Measurements from ENCODE around the gene MFSD6L.
A peak's percentile ranks its signal among the peaks of the same experiment; 100 is the strongest.

The MFSD6L gene

GRCh38 chr17:8754890-8755289 lies 44.3 kb downstream of the MFSD6L start:
- Histone ChIP-seq H3K27me3 (ENCODE audit: insufficient read depth, low read length, poor library complexity) (no peaks in the 10 kb centered on the region), H3K9ac (ENCODE audit: low read depth, low read length) (no peak overlapping the region), H3K4me1 (ENCODE audit: insufficient read depth, low read length) (no peaks in the 10 kb centered on the region), H3K79me2 (ENCODE audit: insufficient read depth, low read length) (no peaks in the 10 kb centered on the region), H3K27ac (ENCODE audit: low read length) (no peak overlapping the region), H4K20me1 (ENCODE audit: insufficient read depth, low read length) (no peaks in the 10 kb centered on the region), H2AFZ (ENCODE audit: low read depth, low read length) (no peak overlapping the region), H3K9me3 (ENCODE audit: insufficient read depth, low read length, severe bottlenecking) (no peaks in the 10 kb centered on the region), H3K36me3 (ENCODE audit: insufficient read depth, low read length) (no peaks in the 10 kb centered on the region), H3K4me3 (ENCODE audit: low read depth in 1 of 2, low read length in 2 of 2) (no peak overlapping the region), H3K4me2 (ENCODE audit: insufficient read depth, low read length) (no peak overlapping the region)
- no peak for TF ChIP-seq EZH2 (IDR thresholded peaks at IDR 0.05; ENCODE audit: borderline replicate concordance, low read depth, low read length, severe bottlenecking)
- TF ChIP-seq, protein P1, sequence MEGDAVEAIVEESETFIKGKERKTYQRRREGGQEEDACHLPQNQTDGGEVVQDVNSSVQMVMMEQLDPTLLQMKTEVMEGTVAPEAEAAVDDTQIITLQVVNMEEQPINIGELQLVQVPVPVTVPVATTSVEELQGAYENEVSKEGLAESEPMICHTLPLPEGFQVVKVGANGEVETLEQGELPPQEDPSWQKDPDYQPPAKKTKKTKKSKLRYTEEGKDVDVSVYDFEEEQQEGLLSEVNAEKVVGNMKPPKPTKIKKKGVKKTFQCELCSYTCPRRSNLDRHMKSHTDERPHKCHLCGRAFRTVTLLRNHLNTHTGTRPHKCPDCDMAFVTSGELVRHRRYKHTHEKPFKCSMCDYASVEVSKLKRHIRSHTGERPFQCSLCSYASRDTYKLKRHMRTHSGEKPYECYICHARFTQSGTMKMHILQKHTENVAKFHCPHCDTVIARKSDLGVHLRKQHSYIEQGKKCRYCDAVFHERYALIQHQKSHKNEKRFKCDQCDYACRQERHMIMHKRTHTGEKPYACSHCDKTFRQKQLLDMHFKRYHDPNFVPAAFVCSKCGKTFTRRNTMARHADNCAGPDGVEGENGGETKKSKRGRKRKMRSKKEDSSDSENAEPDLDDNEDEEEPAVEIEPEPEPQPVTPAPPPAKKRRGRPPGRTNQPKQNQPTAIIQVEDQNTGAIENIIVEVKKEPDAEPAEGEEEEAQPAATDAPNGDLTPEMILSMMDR (IDR thresholded peaks at IDR 0.05; ENCODE audit: borderline replicate concordance, extremely low read depth, low read length, poor library complexity, severe bottlenecking) = no peak
- ATAC-seq (ENCODE audit: insufficient read depth, low read depth) (no peak), DNase-seq (no peak)

DNA sequence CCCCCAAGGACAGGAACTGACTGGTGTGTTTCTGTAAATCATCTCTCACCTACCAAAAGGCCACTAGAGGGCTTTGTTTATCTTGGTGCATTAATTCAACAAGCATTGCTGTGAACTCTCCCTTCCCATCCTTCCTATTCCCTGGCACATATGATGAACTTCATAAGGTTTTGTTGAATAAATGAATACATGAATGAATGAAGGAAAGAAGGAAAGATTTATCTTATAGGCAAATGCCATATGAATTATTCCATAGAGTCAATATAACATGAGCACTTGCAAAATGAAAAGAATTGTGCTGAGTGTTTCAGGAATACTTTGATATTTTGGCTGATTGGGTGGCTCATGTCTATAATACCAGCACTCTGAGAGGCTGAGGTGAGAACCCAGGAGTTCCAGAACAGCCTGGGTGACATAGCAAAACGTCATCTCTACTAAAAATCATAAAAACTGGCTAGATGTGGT lies 45.2 kb downstream of the MFSD6L start:
- no peaks in the 10 kb centered on the region for H3K27me3 ChIP-seq (ENCODE audit: insufficient read depth, low read length, poor library complexity)
- H4K20me1 ChIP-seq (ENCODE audit: insufficient read depth, low read length) = no peaks in the 10 kb centered on the region
- no peak for DNase-seq
- TF ChIP-seq EZH2 (IDR thresholded peaks at IDR 0.05; ENCODE audit: borderline replicate concordance, low read depth, low read length, severe bottlenecking) = no peak
- TF ChIP-seq, protein P1 (IDR thresholded peaks at IDR 0.05; ENCODE audit: borderline replicate concordance, extremely low read depth, low read length, poor library complexity, severe bottlenecking) = peak; percentile 69
- H2AFZ ChIP-seq (ENCODE audit: low read depth, low read length) = no peak overlapping the region
- no peaks in the 10 kb centered on the region for H3K79me2 ChIP-seq (ENCODE audit: insufficient read depth, low read length)
- no peak overlapping the region for H3K27ac ChIP-seq (ENCODE audit: low read length)
- no peaks in the 10 kb centered on the region for H3K9me3 ChIP-seq (ENCODE audit: insufficient read depth, low read length, severe bottlenecking)
- no peak overlapping the region for H3K4me3 ChIP-seq (ENCODE audit: low read depth in 1 of 2, low read length in 2 of 2)
- H3K36me3 ChIP-seq (ENCODE audit: insufficient read depth, low read length) = no peaks in the 10 kb centered on the region
- no peak overlapping the region for H3K9ac ChIP-seq (ENCODE audit: low read depth, low read length)
- H3K4me2 ChIP-seq (ENCODE audit: insufficient read depth, low read length) = no peak overlapping the region
- peak; percentile 60 for ATAC-seq (ENCODE audit: insufficient read depth, low read depth)
- no peaks in the 10 kb centered on the region for H3K4me1 ChIP-seq (ENCODE audit: insufficient read depth, low read length)

DNA sequence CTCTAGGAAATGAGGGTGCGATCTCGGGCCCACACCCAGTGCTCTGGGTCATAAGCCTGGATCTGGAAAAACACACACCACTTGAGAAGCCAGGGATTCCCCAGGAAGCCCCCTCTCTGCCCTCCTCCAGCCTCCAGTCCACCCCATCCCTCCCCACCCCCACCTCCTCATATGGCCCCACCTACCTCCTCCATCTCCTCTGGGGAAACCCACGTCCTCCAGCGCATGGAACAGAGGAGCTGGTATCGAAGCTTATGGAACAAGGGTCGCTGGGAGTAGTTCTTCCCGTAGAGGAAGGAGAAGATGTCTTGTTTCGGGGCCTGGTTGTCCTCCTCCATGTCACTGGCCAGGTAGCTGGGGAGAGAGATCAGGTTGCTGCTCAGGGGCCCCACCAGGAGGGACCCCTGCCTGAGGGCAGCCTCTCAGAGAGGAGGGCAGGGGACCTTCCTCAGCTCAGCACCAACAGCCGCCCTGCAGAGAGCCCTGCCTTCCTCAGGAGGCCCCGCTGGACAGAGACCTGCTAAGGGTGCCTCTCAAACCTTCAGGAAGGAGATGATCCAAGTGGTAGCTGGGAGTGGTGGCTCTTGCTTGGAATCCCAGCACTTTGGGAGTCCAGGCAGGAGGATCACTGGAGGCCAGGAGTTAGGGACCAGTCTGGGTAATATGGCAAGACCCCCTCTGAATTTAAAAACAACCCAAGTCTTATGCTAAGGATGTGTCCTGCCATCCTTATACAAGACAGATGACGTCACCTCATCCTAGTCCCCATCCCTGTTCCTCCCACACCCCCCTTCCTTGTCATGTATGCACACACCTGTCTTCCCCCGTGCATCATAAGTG lies 45.8 kb downstream of the MFSD6L start:
- no peak overlapping the region for H3K27ac ChIP-seq (ENCODE audit: low read length)
- DNase-seq (no peak), ATAC-seq (ENCODE audit: insufficient read depth, low read depth) (no peak)
- no peaks in the 10 kb centered on the region for H3K4me1 ChIP-seq (ENCODE audit: insufficient read depth, low read length)
- H3K79me2 ChIP-seq (ENCODE audit: insufficient read depth, low read length) = no peaks in the 10 kb centered on the region
- no peak overlapping the region for H3K4me3 ChIP-seq (ENCODE audit: low read depth in 1 of 2, low read length in 2 of 2)
- H2AFZ ChIP-seq (ENCODE audit: low read depth, low read length) = no peak overlapping the region
- no peaks in the 10 kb centered on the region for H3K36me3 ChIP-seq (ENCODE audit: insufficient read depth, low read length)
- H4K20me1 ChIP-seq (ENCODE audit: insufficient read depth, low read length) = no peaks in the 10 kb centered on the region
- no peaks in the 10 kb centered on the region for H3K27me3 ChIP-seq (ENCODE audit: insufficient read depth, low read length, poor library complexity)
- no peak for TF ChIP-seq EZH2 (IDR thresholded peaks at IDR 0.05; ENCODE audit: borderline replicate concordance, low read depth, low read length, severe bottlenecking)
- TF ChIP-seq, protein P1 (IDR thresholded peaks at IDR 0.05; ENCODE audit: borderline replicate concordance, extremely low read depth, low read length, poor library complexity, severe bottlenecking) = no peak
- H3K4me2 ChIP-seq (ENCODE audit: insufficient read depth, low read length) = no peak overlapping the region
- no peak overlapping the region for H3K9ac ChIP-seq (ENCODE audit: low read depth, low read length)
- no peaks in the 10 kb centered on the region for H3K9me3 ChIP-seq (ENCODE audit: insufficient read depth, low read length, severe bottlenecking)
